Stimulated activated naive B cell treated with anti-CD40 and anti-IgM and Interleukin-4, amounts not matched to agents 10 μg/mL and 1 μg/mL and 100 μg/mL, for 72 hours (primary cell): Measurements from ENCODE around the gene PLPP4.

ENCODE experiments used
- ATAC-seq, 2 donors: fragments of 150-1000 bp; cut with Tn5 transposase; replicated peaks; 2 replicates each; pipeline ENCODE4 v1.10.0; 2021; ENCODE audit warnings: moderate library complexity in 1 of 2
- DNase-seq: peaks from one replicate; pipeline ENCODE4 v3.0.0; 2021
- H3K27ac Mint-ChIP-seq: one replicate; pipeline ENCODE4 v1.8.0; 2022; ENCODE audit warnings: mild to moderate bottlenecking, mixed read lengths
- H3K27me3 Mint-ChIP-seq, 2 donors: one replicate each; pipeline ENCODE4 v1.8.0; 2022; ENCODE audit warnings: mixed read lengths in 2 of 2
- H3K36me3 Mint-ChIP-seq, 2 donors: one replicate each; pipeline ENCODE4 v1.8.0; 2022; ENCODE audit warnings: mixed read lengths in 2 of 2, mild to moderate bottlenecking in 1 of 2
- H3K4me1 Mint-ChIP-seq, 2 donors: one replicate each; pipeline ENCODE4 v1.8.0; 2022; ENCODE audit warnings: mixed read lengths in 2 of 2, mild to moderate bottlenecking in 1 of 2
- H3K4me3 Mint-ChIP-seq, 2 donors: one replicate each; pipeline ENCODE4 v1.8.0; 2022; ENCODE audit warnings: mild to moderate bottlenecking in 2 of 2, mixed read lengths in 2 of 2, moderate library complexity in 1 of 2
- H3K9me3 Mint-ChIP-seq, 2 donors: one replicate each; pipeline ENCODE4 v1.8.0; 2022; ENCODE audit warnings: mixed read lengths in 2 of 2, mild to moderate bottlenecking in 1 of 2

PLPP4 gene

DNA sequence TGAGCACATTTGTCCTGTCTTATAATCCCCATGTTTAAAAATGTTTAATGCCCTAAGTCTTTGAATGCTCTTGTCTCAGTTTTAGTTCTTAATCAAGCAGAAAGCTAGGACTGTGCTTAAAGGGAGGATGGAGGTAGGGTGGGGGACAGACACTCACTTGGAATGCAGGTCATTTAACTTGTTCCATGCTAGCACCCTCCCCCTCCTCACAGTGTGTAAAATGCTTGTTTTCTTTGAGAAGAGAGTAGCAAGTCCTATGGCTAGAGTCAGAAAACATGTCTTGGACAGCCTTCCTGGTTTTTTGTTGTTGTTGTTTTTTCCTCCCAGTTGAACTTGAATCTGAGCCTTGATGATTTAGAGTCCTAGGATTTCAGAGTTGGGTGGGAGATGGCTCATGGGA is 114.2 kb downstream of the PLPP4 start:
- ATAC-seq (no peak), DNase-seq (no peak)
- no peaks in the 10 kb centered on the region for H3K9me3 Mint-ChIP-seq
- peaks cover 0 to 5% of the 10 kb centered on the region in 2 donors for H3K27me3 Mint-ChIP-seq
- H3K4me1 Mint-ChIP-seq, result no peaks in the 10 kb centered on the region
- H3K27ac Mint-ChIP-seq, result no peak overlapping the region
- H3K4me3 Mint-ChIP-seq, result no peak overlapping the region
- H3K36me3 Mint-ChIP-seq, result no peaks in the 10 kb centered on the region

DNA sequence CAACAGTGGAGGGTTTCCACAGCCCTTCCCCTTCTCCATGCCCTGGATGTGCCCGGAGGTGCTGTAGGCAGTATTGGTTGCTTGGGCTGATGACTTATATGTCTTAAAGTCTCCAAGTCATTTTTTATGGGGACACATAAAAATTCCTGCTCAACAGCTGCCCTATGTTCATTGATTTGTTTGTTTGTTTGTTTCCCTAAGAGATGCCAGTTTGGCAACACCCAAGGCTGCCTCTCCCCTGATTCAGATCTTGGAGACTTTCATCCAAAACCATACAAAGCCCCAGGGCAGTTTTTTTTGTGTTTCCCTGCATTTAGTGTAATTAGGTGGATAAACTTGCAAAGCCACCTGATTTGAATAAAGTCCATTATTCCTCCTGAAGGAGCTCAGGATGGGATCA is 115.3 kb downstream of the PLPP4 start:
- Mint-ChIP-seq H3K9me3 (no peaks in the 10 kb centered on the region), H3K4me1 (no peaks in the 10 kb centered on the region), H3K36me3 (no peaks in the 10 kb centered on the region), H3K4me3 (no peak overlapping the region), H3K27ac (no peak overlapping the region), H3K27me3 (peaks cover 0 to 5% of the 10 kb centered on the region in 2 donors)
- ATAC-seq, result no peak
- no peak for DNase-seq

DNA sequence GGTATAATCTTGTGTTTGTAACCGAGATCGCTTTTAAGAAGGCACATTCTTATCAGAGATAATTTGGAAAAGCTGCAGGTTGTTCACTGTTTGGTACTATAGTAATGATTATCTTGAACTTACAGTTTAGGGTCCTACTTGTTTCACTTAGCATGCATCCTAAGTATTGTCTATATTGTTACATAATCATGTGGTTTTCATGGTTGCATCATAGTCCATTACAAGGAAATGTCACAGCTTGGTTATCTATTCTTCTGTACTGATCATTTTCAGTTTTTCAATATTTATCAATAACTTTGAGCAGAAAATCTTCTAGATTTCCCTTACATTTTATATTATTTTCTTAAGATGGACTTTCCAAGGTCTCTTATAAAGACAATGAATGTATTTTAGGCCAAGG is 116.3 kb downstream of the PLPP4 start:
- DNase-seq (no peak), ATAC-seq (no peak)
- Mint-ChIP-seq H3K27ac (no peak overlapping the region), H3K9me3 (no peaks in the 10 kb centered on the region), H3K4me3 (no peak overlapping the region), H3K27me3 (peaks cover 0 to 5% of the 10 kb centered on the region in 2 donors), H3K36me3 (no peaks in the 10 kb centered on the region), H3K4me1 (no peaks in the 10 kb centered on the region)

DNA sequence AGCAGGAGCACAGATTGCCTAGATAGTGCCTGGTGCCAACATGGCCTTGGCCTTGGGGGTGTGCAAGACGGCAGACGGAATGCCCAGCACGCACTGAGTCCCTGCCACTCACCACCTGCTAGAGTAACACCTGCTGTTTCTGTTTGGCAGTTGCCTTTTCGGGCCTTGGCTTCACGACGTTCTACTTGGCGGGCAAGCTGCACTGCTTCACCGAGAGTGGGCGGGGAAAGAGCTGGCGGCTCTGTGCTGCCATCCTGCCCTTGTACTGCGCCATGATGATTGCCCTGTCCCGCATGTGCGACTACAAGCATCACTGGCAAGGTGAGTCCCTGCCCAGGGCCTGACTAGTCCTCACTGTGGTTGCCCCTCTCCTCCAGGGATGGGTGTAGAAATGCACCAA is 118.0 kb downstream of the PLPP4 start:
- Mint-ChIP-seq H3K4me1 (no peaks in the 10 kb centered on the region), H3K36me3 (no peaks in the 10 kb centered on the region), H3K27me3 (no peaks in the 10 kb centered on the region), H3K4me3 (no peak overlapping the region), H3K9me3 (no peaks in the 10 kb centered on the region), H3K27ac (no peak overlapping the region)
- no peak for ATAC-seq
- no peak for DNase-seq

DNA sequence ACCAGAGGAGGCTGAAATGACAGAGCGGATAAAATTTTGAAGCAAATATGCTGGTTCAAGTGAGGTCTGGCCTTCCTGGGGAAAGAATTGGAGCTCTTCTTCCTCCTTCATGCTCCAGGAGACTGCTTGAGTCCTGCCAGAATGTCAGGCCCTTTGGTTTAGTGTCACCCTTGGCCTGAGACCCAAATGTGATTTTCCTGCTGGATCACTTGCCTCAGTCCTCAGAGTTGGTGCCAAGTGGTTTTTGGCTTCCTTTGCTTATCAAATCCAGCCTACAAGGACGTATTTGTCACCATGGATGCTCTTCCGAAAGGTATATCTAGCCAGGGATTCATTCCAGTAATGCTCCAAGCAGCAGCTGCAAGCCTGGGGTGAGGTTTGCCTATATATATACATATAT is 118.4 kb downstream of the PLPP4 start:
- no peaks in the 10 kb centered on the region for H3K36me3 Mint-ChIP-seq
- DNase-seq (no peak), ATAC-seq (no peak)
- H3K27me3 Mint-ChIP-seq, result no peaks in the 10 kb centered on the region
- H3K4me3 Mint-ChIP-seq, result no peak overlapping the region
- H3K9me3 Mint-ChIP-seq, result no peaks in the 10 kb centered on the region
- no peak overlapping the region for H3K27ac Mint-ChIP-seq
- H3K4me1 Mint-ChIP-seq, result no peaks in the 10 kb centered on the region

DNA sequence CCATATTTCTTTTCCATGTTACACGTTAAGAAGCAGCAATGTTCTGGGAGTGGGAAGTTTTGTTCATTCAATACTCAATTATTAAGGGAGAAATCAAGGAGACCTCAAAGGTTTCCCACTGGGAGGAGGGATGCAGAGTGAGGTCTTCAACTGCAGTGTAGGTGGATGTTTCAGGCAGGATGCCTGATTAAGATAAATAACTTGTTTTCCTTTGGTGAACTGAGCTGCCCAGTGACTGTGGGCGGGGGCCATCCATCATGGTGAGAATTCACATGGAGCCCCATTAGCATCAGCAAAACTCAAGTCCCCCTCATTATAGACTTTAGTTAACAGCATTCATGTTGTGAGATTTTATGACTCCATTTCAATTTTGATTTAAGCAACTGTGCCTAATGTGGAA is 121.1 kb downstream of the PLPP4 start:
- Mint-ChIP-seq H3K4me3 (no peak overlapping the region), H3K9me3 (no peaks in the 10 kb centered on the region), H3K36me3 (no peaks in the 10 kb centered on the region)

DNA sequence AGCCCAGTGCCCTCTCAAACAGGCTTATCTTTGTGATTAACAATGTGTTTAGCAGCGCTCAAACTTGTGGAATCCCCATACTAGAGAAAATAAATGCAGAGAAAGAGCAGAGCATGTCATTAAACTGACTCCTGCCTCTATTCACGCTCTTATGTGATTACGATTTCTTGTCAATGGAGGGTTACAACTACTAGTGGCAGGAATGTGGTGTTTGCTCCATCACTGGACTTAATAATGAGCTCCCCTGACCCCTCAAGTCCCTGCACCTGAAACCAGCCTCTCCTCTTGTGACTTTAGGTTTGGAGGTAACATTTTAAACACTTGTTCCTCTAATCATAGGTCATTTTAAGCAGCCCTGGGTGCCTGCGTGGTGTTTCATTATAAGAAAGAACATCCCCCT is 121.9 kb downstream of the PLPP4 start:
- DNase-seq, result no peak
- ATAC-seq, result no peak
- Mint-ChIP-seq H3K27me3 (no peaks in the 10 kb centered on the region), H3K27ac (no peak overlapping the region), H3K9me3 (no peaks in the 10 kb centered on the region), H3K4me3 (no peak overlapping the region), H3K4me1 (no peaks in the 10 kb centered on the region), H3K36me3 (no peaks in the 10 kb centered on the region)

More for the DNA sequence above, 121.1 kb downstream of the PLPP4 start:
- Mint-ChIP-seq H3K4me1 (no peaks in the 10 kb centered on the region), H3K27me3 (no peaks in the 10 kb centered on the region), H3K27ac (no peak overlapping the region)
- DNase-seq (no peak), ATAC-seq (no peak)

DNA sequence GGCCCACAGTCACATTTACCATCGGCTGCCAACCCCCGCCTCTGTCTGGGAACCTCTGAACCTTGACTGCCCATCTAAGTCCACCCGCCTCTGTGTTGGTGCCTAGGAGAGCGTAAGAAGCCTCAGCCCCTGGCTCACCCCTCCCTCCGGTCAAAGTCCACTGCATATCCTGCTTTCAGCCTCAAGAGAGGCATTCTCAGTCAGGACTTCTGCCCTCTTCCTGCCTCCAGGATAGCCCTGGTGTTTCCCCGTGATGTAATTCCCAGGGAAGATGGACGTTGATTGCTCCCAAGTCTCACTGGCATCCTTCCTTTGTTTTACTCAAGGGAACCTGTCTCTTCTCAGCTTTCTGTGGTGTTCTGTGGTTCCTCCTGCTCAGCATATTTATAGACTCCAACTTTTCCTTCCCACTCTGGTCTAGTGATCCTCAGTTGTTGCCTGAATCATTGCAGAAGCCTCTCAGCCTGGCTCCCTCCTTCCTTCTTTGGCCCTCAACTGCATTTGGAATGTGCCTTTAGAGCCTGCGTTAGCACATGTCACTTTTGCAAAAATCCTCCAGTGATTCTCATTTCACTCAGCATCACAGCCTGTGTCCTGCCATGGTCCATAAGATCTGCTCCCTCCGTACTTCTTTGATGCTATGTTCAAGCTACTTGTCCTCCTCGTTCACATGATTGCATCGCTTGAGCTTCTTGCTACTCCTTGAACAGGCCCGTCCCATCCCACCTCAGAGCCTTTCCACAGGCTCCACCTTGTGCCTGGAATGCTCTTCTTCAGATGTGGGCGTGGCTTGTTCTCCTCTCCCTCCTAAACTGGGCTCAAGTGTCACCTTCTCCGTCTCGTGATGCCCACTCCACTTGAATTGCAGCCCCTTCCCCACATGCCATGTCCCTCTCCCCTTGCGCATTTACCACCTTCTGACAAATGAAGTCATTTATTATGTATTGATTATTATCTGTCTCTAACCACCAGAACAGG is 124.2 kb downstream of the PLPP4 start:
- H3K4me1 Mint-ChIP-seq, result no peaks in the 10 kb centered on the region
- H3K9me3 Mint-ChIP-seq, result no peaks in the 10 kb centered on the region
- no peak for DNase-seq
- H3K4me3 Mint-ChIP-seq, result no peak overlapping the region
- no peak for ATAC-seq
- no peaks in the 10 kb centered on the region for H3K27me3 Mint-ChIP-seq
- H3K36me3 Mint-ChIP-seq, result no peaks in the 10 kb centered on the region
- no peak overlapping the region for H3K27ac Mint-ChIP-seq

DNA sequence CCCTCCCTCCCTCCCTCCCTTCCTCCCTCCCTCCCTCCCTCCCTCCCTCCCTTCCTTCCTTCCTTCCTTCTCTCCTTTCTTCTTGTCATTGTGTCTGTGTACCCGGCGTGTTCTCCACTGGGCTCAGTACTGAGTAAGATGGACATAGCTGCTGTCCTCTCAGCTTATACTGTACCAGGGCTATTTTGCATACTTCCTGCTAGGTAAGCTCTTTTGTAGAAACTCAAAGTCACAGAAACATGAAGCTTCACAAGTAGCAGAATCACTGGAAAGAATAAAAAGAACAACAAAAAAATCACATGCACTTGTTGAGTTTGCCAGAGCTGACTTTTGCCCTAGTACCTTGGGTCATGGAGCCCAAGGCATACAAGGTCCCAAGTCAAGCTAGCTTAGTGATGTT is 125.7 kb downstream of the PLPP4 start:
- Mint-ChIP-seq H3K27me3 (peaks cover 0 to 6% of the 10 kb centered on the region in 2 donors), H3K4me1 (no peaks in the 10 kb centered on the region), H3K36me3 (no peaks in the 10 kb centered on the region), H3K27ac (no peak overlapping the region), H3K9me3 (no peaks in the 10 kb centered on the region), H3K4me3 (no peak overlapping the region)
- DNase-seq (no peak), ATAC-seq (no peak)

DNA sequence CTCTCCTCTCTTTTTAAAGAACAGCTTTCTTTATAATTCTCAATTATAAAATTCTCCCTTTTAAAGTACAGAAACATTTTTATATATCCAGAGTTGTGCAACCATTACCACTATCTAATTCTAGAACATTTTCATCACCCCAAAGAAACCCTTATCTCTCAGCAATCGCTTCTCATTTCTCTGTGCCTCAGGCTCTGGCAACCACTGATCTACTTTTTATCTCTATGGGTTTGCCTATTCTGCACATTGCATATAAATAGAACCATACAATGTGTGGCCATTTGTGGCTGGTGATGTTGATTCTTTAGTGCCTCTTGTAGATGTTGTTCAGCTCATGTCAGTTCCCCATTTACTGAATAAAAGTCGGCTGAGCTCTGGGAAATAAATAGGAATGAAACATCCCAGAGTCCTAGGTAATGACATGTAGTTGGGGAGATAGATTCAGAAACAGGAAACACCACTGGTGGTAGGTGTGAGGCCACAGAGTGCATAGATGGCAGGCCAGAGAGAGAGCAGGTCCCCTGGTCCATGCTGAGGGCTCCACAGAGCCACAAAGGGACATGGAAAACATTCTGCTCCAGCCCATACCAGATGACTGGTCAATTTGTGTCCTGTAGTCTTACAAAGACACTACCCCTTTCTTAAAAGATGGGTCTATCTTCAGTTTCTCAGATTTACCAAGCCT is 126.5 kb downstream of the PLPP4 start:
- no peak for DNase-seq
- H3K27ac Mint-ChIP-seq, result no peak overlapping the region
- no peaks in the 10 kb centered on the region for H3K36me3 Mint-ChIP-seq

DNA sequence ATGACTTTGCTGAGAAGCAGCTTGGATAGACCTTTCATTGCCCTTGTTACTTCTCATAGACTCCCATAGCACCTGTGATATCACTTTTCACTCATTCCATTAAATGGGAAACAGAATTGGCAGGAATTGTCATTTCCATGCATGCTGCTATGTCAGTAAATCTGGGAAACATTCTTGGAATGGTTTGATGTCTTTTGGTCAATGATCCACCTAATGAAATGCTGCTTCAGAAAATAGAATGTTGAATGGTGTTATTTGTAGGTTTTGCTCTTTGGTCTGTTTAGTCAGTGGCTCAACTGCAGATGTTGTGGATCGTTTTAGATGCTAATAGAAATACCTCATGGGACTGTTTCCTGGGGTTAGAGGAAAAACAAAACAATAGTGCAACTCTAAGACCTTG is 127.8 kb downstream of the PLPP4 start:
- H3K4me1 Mint-ChIP-seq, result no peaks in the 10 kb centered on the region
- H3K27me3 Mint-ChIP-seq, result peaks cover 0 to 6% of the 10 kb centered on the region in 2 donors
- ATAC-seq (no peak), DNase-seq (no peak)
- no peak overlapping the region for H3K27ac Mint-ChIP-seq
- no peak overlapping the region for H3K4me3 Mint-ChIP-seq
- H3K36me3 Mint-ChIP-seq, result no peaks in the 10 kb centered on the region
- H3K9me3 Mint-ChIP-seq, result no peaks in the 10 kb centered on the region

More for the DNA sequence above, 126.5 kb downstream of the PLPP4 start:
- H3K4me3 Mint-ChIP-seq, result no peak overlapping the region
- no peaks in the 10 kb centered on the region for H3K4me1 Mint-ChIP-seq
- peaks cover 0 to 6% of the 10 kb centered on the region in 2 donors for H3K27me3 Mint-ChIP-seq
- H3K9me3 Mint-ChIP-seq, result no peaks in the 10 kb centered on the region
- ATAC-seq, result no peak

DNA sequence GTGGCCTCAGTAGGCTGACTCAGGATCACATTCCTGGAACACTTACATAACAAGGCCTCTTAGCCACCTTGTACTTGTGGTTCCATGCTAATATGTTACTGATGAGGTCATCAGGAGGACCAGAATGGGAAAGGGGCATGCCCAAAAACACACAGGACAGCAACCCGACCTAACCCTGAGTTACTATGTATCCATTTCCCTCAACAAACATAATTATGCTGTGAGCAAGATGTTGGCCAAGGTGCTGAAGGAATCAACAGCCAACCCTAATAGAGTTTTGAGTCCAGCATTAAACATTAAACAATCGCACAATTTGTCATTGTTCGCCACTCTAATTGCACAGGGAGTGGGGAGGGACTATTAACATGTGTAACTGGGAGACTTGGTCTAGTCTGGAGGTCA is 129.4 kb downstream of the PLPP4 start:
- no peak overlapping the region for H3K4me3 Mint-ChIP-seq
- DNase-seq (no peak), ATAC-seq (no peak)
- H3K27me3 Mint-ChIP-seq, result peaks cover 0 to 6% of the 10 kb centered on the region in 2 donors
- no peaks in the 10 kb centered on the region for H3K9me3 Mint-ChIP-seq
- no peaks in the 10 kb centered on the region for H3K36me3 Mint-ChIP-seq
- H3K27ac Mint-ChIP-seq, result no peak overlapping the region
- no peaks in the 10 kb centered on the region for H3K4me1 Mint-ChIP-seq

DNA sequence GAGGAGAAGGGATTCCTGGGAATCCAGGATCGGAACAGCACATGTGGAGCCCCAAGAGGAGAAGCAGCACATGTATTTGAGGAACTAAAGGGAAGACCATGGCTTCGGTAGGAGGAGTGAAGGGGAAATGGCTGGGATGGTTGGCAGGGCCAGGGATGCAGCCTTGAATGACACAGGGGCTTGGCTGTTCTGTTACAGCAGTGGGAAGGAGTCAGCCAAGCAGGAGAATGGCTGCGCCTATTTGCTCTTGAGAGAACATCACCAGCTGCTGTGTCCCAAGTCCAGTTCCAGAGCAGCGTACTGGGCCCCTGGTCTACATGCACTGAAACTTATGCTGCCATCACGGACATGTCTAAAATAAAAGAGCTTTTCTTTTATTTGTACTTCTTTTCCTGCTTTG is 130.0 kb downstream of the PLPP4 start:
- Mint-ChIP-seq H3K36me3 (no peaks in the 10 kb centered on the region), H3K4me1 (no peaks in the 10 kb centered on the region), H3K4me3 (no peak overlapping the region), H3K9me3 (peaks cover 1 to 2% of the 10 kb centered on the region in 2 donors), H3K27me3 (peaks cover 0 to 6% of the 10 kb centered on the region in 2 donors), H3K27ac (no peak overlapping the region)
- no peak for ATAC-seq
- no peak for DNase-seq

DNA sequence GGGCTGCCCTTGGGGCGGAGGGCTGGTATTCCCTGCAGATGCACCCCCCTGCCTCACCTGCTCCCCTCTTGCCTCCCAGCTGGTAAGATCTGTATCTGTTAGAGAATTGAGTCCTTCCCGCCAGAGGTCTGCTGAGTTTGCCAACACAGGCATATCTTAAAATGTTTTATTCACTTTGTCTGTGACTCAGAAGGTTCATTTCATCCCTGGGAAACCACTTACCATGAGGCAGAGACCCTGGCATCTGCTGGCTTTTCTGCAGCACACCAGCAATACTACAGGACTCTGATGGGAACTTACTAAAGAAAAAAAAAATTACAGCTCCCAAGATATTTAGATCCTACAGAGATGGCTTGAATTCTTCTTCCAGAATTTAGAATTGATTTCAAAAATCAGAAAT is 131.3 kb downstream of the PLPP4 start:
- Mint-ChIP-seq H3K9me3 (peaks cover 4% of the 10 kb centered on the region in 2 donors), H3K4me1 (no peaks in the 10 kb centered on the region), H3K4me3 (no peak overlapping the region), H3K27ac (no peak overlapping the region), H3K36me3 (no peaks in the 10 kb centered on the region), H3K27me3 (peaks cover 0 to 6% of the 10 kb centered on the region in 2 donors)
- no peak for ATAC-seq
- no peak for DNase-seq

DNA sequence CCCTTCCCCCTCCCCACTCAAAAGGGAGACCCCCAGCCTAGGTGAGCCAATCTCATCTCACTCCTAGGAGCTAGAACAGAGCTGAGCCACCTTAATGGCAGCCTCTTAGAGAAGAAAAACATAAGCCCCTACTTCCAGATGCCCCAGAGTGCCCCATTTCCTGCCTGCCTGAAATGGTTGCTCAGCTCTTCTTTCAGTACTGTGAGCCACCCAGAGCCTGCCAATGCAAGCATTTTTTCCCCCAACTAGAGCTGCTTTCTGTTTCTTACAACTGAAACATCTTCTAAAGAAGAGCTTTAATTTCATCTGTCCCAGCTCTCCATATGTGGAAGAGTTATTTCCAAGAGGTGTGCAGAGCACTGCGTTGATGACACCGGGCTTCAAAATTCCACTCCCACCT is 136.7 kb downstream of the PLPP4 start:
- DNase-seq (no peak), ATAC-seq (no peak)
- Mint-ChIP-seq H3K4me3 (no peak overlapping the region), H3K27ac (no peak overlapping the region), H3K36me3 (no peaks in the 10 kb centered on the region), H3K9me3 (peaks cover 4% of the 10 kb centered on the region in 2 donors), H3K27me3 (no peaks in the 10 kb centered on the region), H3K4me1 (no peaks in the 10 kb centered on the region)
